ENCODE measurements around the gene ACVR2B.

Gene ACVR2B

GRCh38 chr3:38534604-38535003 is 80.9 kb downstream of the ACVR2B start:
- H3K9me3 ChIP-seq (ENCODE audit: control insufficient read depth, low read length) = no peaks in the 10 kb centered on the region

GRCh38 chr3:38536671-38537070 is 83.0 kb downstream of the ACVR2B start:
- H3K4me1 ChIP-seq = no peaks in the 10 kb centered on the region
- H3K9ac ChIP-seq = no peak overlapping the region
- H3K27ac ChIP-seq = no peak overlapping the region
- no peaks in the 10 kb centered on the region for H3K79me2 ChIP-seq
- no peak overlapping the region for H2AFZ ChIP-seq
- no peaks in the 10 kb centered on the region for H3K27me3 ChIP-seq (ENCODE audit: control insufficient read depth, insufficient read depth, low read length)
- H3K36me3 ChIP-seq (ENCODE audit: control insufficient read depth, insufficient read depth, low read length) = no peaks in the 10 kb centered on the region
- H3K9me3 ChIP-seq (ENCODE audit: control insufficient read depth, low read length) = no peaks in the 10 kb centered on the region
- TF ChIP-seq CTCF (IDR thresholded peaks at IDR 0.05) = no peak
- no peak overlapping the region for H3K4me2 ChIP-seq (ENCODE audit: low read length)
- H3K4me3 ChIP-seq (ENCODE audit: low read depth, low read length) = no peak overlapping the region

More at GRCh38 chr3:38534604-38535003, 80.9 kb downstream of the ACVR2B start:
- H3K36me3 ChIP-seq (ENCODE audit: control insufficient read depth, insufficient read depth, low read length) = no peaks in the 10 kb centered on the region
- no peak for TF ChIP-seq CTCF (IDR thresholded peaks at IDR 0.05)
- H3K9ac ChIP-seq = no peak overlapping the region
- H3K4me1 ChIP-seq = no peaks in the 10 kb centered on the region
- no peak overlapping the region for H2AFZ ChIP-seq
- no peak overlapping the region for H3K27ac ChIP-seq
- H3K4me3 ChIP-seq (ENCODE audit: low read depth, low read length) = no peak overlapping the region
- H3K4me2 ChIP-seq (ENCODE audit: low read length) = no peak overlapping the region
- H3K79me2 ChIP-seq = no peaks in the 10 kb centered on the region
- H3K27me3 ChIP-seq (ENCODE audit: control insufficient read depth, insufficient read depth, low read length) = no peaks in the 10 kb centered on the region

GRCh38 chr3:38538773-38539353 is 85.2 kb downstream of the ACVR2B start:
- H3K4me2 ChIP-seq (ENCODE audit: low read length) = no peak overlapping the region
- H3K27ac ChIP-seq = no peak overlapping the region
- no peaks in the 10 kb centered on the region for H3K36me3 ChIP-seq (ENCODE audit: control insufficient read depth, insufficient read depth, low read length)
- TF ChIP-seq CTCF (IDR thresholded peaks at IDR 0.05) = no peak
- H3K4me1 ChIP-seq = no peaks in the 10 kb centered on the region
- no peaks in the 10 kb centered on the region for H3K27me3 ChIP-seq (ENCODE audit: control insufficient read depth, insufficient read depth, low read length)
- H2AFZ ChIP-seq = no peak overlapping the region
- no peak overlapping the region for H3K9ac ChIP-seq
- no peaks in the 10 kb centered on the region for H3K79me2 ChIP-seq
- H3K9me3 ChIP-seq (ENCODE audit: control insufficient read depth, low read length) = no peaks in the 10 kb centered on the region
- H3K4me3 ChIP-seq (ENCODE audit: low read depth, low read length) = no peak overlapping the region

GRCh38 chr3:38541806-38542205 is 88.1 kb downstream of the ACVR2B start:
- Histone ChIP-seq H2AFZ (no peak overlapping the region), H3K36me3 (ENCODE audit: control insufficient read depth, insufficient read depth, low read length) (no peaks in the 10 kb centered on the region), H3K4me2 (ENCODE audit: low read length) (no peak overlapping the region), H3K9me3 (ENCODE audit: control insufficient read depth, low read length) (no peaks in the 10 kb centered on the region), H3K4me1 (no peaks in the 10 kb centered on the region), H3K27ac (no peak overlapping the region), H3K27me3 (ENCODE audit: control insufficient read depth, insufficient read depth, low read length) (no peaks in the 10 kb centered on the region), H3K79me2 (no peaks in the 10 kb centered on the region), H3K4me3 (ENCODE audit: low read depth, low read length) (no peak overlapping the region), H3K9ac (no peak overlapping the region)
- no peak for TF ChIP-seq CTCF (IDR thresholded peaks at IDR 0.05)
